Osteoblast (primary cell): ENCODE data around the gene TMEM132A. TPM values are rescaled to one million over a fixed set of nuclear protein-coding genes. Genes with fewer than 3 reads are reported as not detected.

Experiments used
- DNase-seq: peaks from one replicate; pipeline ENCODE4 v3.0.0; 2011; ENCODE audit warnings: low spot score, mixed read lengths; ENCODE audit not compliant: insufficient read length; ENCODE audit errors: missing footprints
- H2AFZ ChIP-seq: 2 replicates; pipeline ENCODE4 v1.6.0; 2011; ENCODE audit warnings: mild to moderate bottlenecking, low read length
- H3K27ac ChIP-seq: 2 replicates; pipeline ENCODE4 v1.5.1; 2011; ENCODE audit warnings: mild to moderate bottlenecking, low read depth, low read length, moderate library complexity
- H3K27me3 ChIP-seq: 2 replicates; pipeline ENCODE4 v1.6.0; 2012; ENCODE audit warnings: mild to moderate bottlenecking, control low read depth, inconsistent platforms, low read length, moderate library complexity; ENCODE audit not compliant: insufficient read depth
- H3K36me3 ChIP-seq: 2 replicates; pipeline ENCODE4 v1.5.1; 2011; ENCODE audit warnings: mild to moderate bottlenecking, low read length, control low read depth, moderate library complexity; ENCODE audit not compliant: insufficient read depth
- H3K4me1 ChIP-seq: 2 replicates; pipeline ENCODE4 v1.5.1; 2011; ENCODE audit warnings: mild to moderate bottlenecking, low read length, control low read depth, moderate library complexity; ENCODE audit not compliant: insufficient read depth
- H3K4me2 ChIP-seq: 2 replicates; pipeline ENCODE4 v1.6.0; 2011; ENCODE audit warnings: mild to moderate bottlenecking, low read length; ENCODE audit not compliant: insufficient read depth
- H3K4me3 ChIP-seq: fragments of 200-600 bp; sonication (generic); 3 replicates; pipeline ENCODE4 v1.5.1; 2012; ENCODE audit warnings: mild to moderate bottlenecking, low read length, inconsistent platforms; ENCODE audit not compliant: insufficient read depth
- H3K79me2 ChIP-seq: 2 replicates; pipeline ENCODE4 v1.6.0; 2012; ENCODE audit warnings: mild to moderate bottlenecking, low read length, control low read depth, inconsistent platforms; ENCODE audit not compliant: insufficient read depth
- H3K9me3 ChIP-seq: 2 replicates; pipeline ENCODE4 v1.5.1; 2011; ENCODE audit warnings: low read depth, low read length, control low read depth
- H4K20me1 ChIP-seq: 2 replicates; pipeline ENCODE4 v1.6.0; 2012; ENCODE audit warnings: mild to moderate bottlenecking, low read length, control low read depth; ENCODE audit not compliant: insufficient read depth
- total RNA-seq: library from RNA; depleted of rRNA; stranded (reverse); fragments of >200 nt; gene quantifications from 2 replicates; pipeline ENCODE4 v1.2.3, GENCODE V29; 2012
- TF ChIP-seq, protein P1 (sequence below): IDR thresholded peaks from 2 replicates; pipeline ENCODE4 v1.5.1; 2011; ENCODE audit warnings: mild to moderate bottlenecking, low read depth, low read length, moderate library complexity; ENCODE audit errors: extremely low read depth

TMEM132A gene
- total RNA-seq, 1 donor = 19.5 TPM

- H3K27ac ChIP-seq = no peak overlapping the region
- H3K27me3 ChIP-seq = peaks cover 3% of the 10 kb centered on the region
- H3K79me2 ChIP-seq = peaks cover 31% of the 10 kb centered on the region
- TF ChIP-seq, protein P1, sequence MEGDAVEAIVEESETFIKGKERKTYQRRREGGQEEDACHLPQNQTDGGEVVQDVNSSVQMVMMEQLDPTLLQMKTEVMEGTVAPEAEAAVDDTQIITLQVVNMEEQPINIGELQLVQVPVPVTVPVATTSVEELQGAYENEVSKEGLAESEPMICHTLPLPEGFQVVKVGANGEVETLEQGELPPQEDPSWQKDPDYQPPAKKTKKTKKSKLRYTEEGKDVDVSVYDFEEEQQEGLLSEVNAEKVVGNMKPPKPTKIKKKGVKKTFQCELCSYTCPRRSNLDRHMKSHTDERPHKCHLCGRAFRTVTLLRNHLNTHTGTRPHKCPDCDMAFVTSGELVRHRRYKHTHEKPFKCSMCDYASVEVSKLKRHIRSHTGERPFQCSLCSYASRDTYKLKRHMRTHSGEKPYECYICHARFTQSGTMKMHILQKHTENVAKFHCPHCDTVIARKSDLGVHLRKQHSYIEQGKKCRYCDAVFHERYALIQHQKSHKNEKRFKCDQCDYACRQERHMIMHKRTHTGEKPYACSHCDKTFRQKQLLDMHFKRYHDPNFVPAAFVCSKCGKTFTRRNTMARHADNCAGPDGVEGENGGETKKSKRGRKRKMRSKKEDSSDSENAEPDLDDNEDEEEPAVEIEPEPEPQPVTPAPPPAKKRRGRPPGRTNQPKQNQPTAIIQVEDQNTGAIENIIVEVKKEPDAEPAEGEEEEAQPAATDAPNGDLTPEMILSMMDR = no peak
- no peak for DNase-seq
- no peak overlapping the region for H3K4me2 ChIP-seq
- H3K9me3 ChIP-seq = no peaks in the 10 kb centered on the region
- H3K4me3 ChIP-seq = no peak overlapping the region
- peaks cover 11% of the 10 kb centered on the region for H3K36me3 ChIP-seq
- no peak overlapping the region for H2AFZ ChIP-seq
- peaks cover 3% of the 10 kb centered on the region for H4K20me1 ChIP-seq
- peaks cover 22% of the 10 kb centered on the region for H3K4me1 ChIP-seq
These were observed 7.5 kb upstream of the TMEM132A start for GRCh38 chr11:60916669-60917206.

GRCh38 chr11:60917267-60917666 lies 7.0 kb upstream of the TMEM132A start:
- Histone ChIP-seq H3K27ac (no peak overlapping the region), H3K4me2 (no peak overlapping the region), H2AFZ (no peak overlapping the region), H3K4me1 (peaks cover 22% of the 10 kb centered on the region), H3K27me3 (peaks cover 3% of the 10 kb centered on the region), H4K20me1 (peaks cover 3% of the 10 kb centered on the region), H3K9me3 (no peaks in the 10 kb centered on the region), H3K36me3 (peaks cover 11% of the 10 kb centered on the region), H3K79me2 (peaks cover 31% of the 10 kb centered on the region), H3K4me3 (no peak overlapping the region)
- TF ChIP-seq, protein P1 = no peak
- no peak for DNase-seq

GRCh38 chr11:60918251-60918938 lies 5.9 kb upstream of the TMEM132A start:
- Histone ChIP-seq H3K4me2 (no peak overlapping the region), H2AFZ (no peak overlapping the region), H4K20me1 (peaks cover 3% of the 10 kb centered on the region), H3K4me3 (no peak overlapping the region), H3K36me3 (peaks cover 11% of the 10 kb centered on the region), H3K79me2 (peaks cover 31% of the 10 kb centered on the region), H3K9me3 (no peaks in the 10 kb centered on the region), H3K27me3 (no peaks in the 10 kb centered on the region), H3K27ac (no peak overlapping the region), H3K4me1 (peaks cover 18% of the 10 kb centered on the region)
- TF ChIP-seq, protein P1 = no peak
- no peak for DNase-seq

DNA sequence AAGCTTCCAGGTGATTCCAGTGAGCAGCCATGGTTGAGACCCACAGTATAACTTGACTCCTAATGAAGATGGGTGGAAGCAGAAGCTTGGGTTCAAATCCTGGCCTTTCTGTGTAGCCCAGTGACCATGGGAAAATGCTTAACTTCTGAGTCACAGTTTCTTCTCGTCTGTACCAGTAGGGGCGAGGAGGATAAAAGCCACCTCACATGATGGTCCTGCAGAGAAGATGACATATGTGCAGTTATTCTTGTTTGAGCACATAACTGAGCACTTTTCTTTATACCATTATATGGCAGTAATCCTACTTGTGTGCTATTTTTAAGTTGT lies 5.4 kb upstream of the TMEM132A start:
- H3K4me1 ChIP-seq = peaks cover 17% of the 10 kb centered on the region
- H2AFZ ChIP-seq = no peak overlapping the region
- peaks cover 31% of the 10 kb centered on the region for H3K79me2 ChIP-seq
- H4K20me1 ChIP-seq = peaks cover 3% of the 10 kb centered on the region
- DNase-seq = peak; percentile 91
- H3K4me2 ChIP-seq = no peak overlapping the region
- no peak overlapping the region for H3K4me3 ChIP-seq
- TF ChIP-seq, protein P1 = no peak
- H3K9me3 ChIP-seq = no peaks in the 10 kb centered on the region
- H3K27me3 ChIP-seq = no peaks in the 10 kb centered on the region
- H3K36me3 ChIP-seq = peaks cover 11% of the 10 kb centered on the region
- H3K27ac ChIP-seq = no peak overlapping the region
